HepG2 (cell line): Measurements from ENCODE around the gene COASY. TPM values are rescaled to one million over a fixed set of nuclear protein-coding genes. Genes with fewer than 3 reads are reported as not detected.

Source experiments
- ARID2 ChIP-seq: sonication (generic); formaldehyde crosslinking; IDR thresholded peaks from 2 replicates; pipeline ENCODE4 v1.8.1; 2022; ENCODE audit warnings: mild to moderate bottlenecking, missing genetic modification reagents, borderline replicate concordance
- DMAP1 ChIP-seq: IDR thresholded peaks from 2 replicates; pipeline ENCODE4 v1.6.1; 2016
- GABPA ChIP-seq, 2 experiments: IDR thresholded peaks; 2 replicates each; pipeline ENCODE4 v1.6.1; 2011 to 2016; ENCODE audit warnings: low read depth in 2 of 2, low read length in 1 of 2, missing biosample characterization in 1 of 2, missing genetic modification characterization in 1 of 2
- HCFC1 ChIP-seq: fragments of 150-350 bp; IDR thresholded peaks from 2 replicates; pipeline ENCODE4 v1.6.1; 2014; ENCODE audit warnings: low read depth, low read length
- IKZF4 ChIP-seq: sonication (generic); formaldehyde crosslinking; IDR thresholded peaks from 2 replicates; pipeline ENCODE4 v1.5.1; 2020; ENCODE audit warnings: borderline replicate concordance, mild to moderate bottlenecking, low read depth, missing genetic modification reagents; ENCODE audit errors: not compliant biosample characterization
- KLF6 ChIP-seq: IDR thresholded peaks from 2 replicates; pipeline ENCODE4 v1.8.0; 2016; ENCODE audit warnings: missing biosample characterization, missing genetic modification reagents
- MAF1 ChIP-seq: sonication (generic); formaldehyde crosslinking; IDR thresholded peaks from 2 replicates; pipeline ENCODE4 v1.5.0; 2020; ENCODE audit warnings: missing genetic modification reagents, borderline replicate concordance
- PRPF4 ChIP-seq: fragments of 200-400 bp; formaldehyde crosslinking; IDR thresholded peaks from 2 replicates; pipeline ENCODE4 v1.6.1; 2016; ENCODE audit warnings: low read length, low read depth; ENCODE audit not compliant: poor library complexity, severe bottlenecking
- RAD51 ChIP-seq: fragments of 450-650 bp; IDR thresholded peaks from 2 replicates; pipeline ENCODE4 v1.6.1; 2016; ENCODE audit warnings: borderline replicate concordance
- SMARCE1 ChIP-seq: fragments of 450-650 bp; IDR thresholded peaks from 2 replicates; pipeline ENCODE4 v1.6.1; 2017; ENCODE audit warnings: borderline replicate concordance
- SP4 ChIP-seq: sonication (generic); formaldehyde crosslinking; IDR thresholded peaks from 2 replicates; pipeline ENCODE4 v1.8.1; 2023; ENCODE audit warnings: mild to moderate bottlenecking, missing genetic modification reagents
- THYN1 ChIP-seq: sonication (generic); formaldehyde crosslinking; IDR thresholded peaks from 2 replicates; pipeline ENCODE4 v1.8.1; 2023; ENCODE audit warnings: low read depth, mild to moderate bottlenecking, moderate library complexity, missing genetic modification reagents, borderline replicate concordance
- ZFYVE20 ChIP-seq: sonication (generic); formaldehyde crosslinking; IDR thresholded peaks from 2 replicates; pipeline ENCODE4 v1.8.0; 2023; ENCODE audit warnings: low read depth, mild to moderate bottlenecking, moderate library complexity, missing genetic modification reagents, borderline replicate concordance
- ZNF329 ChIP-seq: sonication (generic); formaldehyde crosslinking; IDR thresholded peaks from 2 replicates; pipeline ENCODE4 v1.9.0; 2021; ENCODE audit warnings: low read depth, mild to moderate bottlenecking, missing genetic modification reagents
- ZNF562 ChIP-seq: sonication (generic); formaldehyde crosslinking; IDR thresholded peaks from 2 replicates; pipeline ENCODE4 v1.8.0; 2022; ENCODE audit warnings: missing genetic modification reagents, borderline replicate concordance
- polyA plus RNA-seq, 8 experiments: library from polyadenylated mRNA; depleted of rRNA in 3 of 8; stranded (reverse) in 7 of 8; unstranded in 1 of 8; fragments of >200 nt; fragmentation: Illumina TruSeq in 4 of 8; extraction: Trizol in 4 of 8; gene quantifications; 2 replicates each; pipeline versions ENCODE4 v1.2.1 to v1.2.3, GENCODE V29; 2011 to 2016; ENCODE audit warnings: low read depth in 4 of 8, missing spikeins in 1 of 8, mixed read lengths in 1 of 8; ENCODE audit not compliant: insufficient read depth in 1 of 8
- total RNA-seq, 5 experiments: library from RNA; depleted of rRNA; stranded (reverse); fragments of >200 nt; fragmentation: Illumina TruSeq; extraction: Trizol; gene quantifications; 2 replicates each; pipeline ENCODE4 v1.2.3, GENCODE V29; 2016; ENCODE audit warnings: low read depth in 1 of 5
- TF ChIP-seq, protein P1 (sequence below): sonication (generic); formaldehyde crosslinking; IDR thresholded peaks from 2 replicates; pipeline ENCODE4 v1.4.0; 2020; ENCODE audit warnings: missing genetic modification reagents
- TF ChIP-seq, protein P2 (sequence below): IDR thresholded peaks from 2 replicates; pipeline ENCODE4 v1.6.1; 2016
- TF ChIP-seq, protein P3 (sequence below): sonication (generic); formaldehyde crosslinking; IDR thresholded peaks from 2 replicates; pipeline ENCODE4 v1.4.0; 2020; ENCODE audit warnings: missing genetic modification reagents
- TF ChIP-seq, protein P4 (sequence below): sonication (generic); formaldehyde crosslinking; IDR thresholded peaks from 2 replicates; pipeline ENCODE4 v1.5.0; 2020; ENCODE audit warnings: missing genetic modification reagents

The COASY gene
- total and polyA plus RNA-seq, 2 of the 13 experiments (the other 11 are each of a cell fraction or from before 2014, with no cell fraction given): 90.7 to 125 TPM

DNA sequence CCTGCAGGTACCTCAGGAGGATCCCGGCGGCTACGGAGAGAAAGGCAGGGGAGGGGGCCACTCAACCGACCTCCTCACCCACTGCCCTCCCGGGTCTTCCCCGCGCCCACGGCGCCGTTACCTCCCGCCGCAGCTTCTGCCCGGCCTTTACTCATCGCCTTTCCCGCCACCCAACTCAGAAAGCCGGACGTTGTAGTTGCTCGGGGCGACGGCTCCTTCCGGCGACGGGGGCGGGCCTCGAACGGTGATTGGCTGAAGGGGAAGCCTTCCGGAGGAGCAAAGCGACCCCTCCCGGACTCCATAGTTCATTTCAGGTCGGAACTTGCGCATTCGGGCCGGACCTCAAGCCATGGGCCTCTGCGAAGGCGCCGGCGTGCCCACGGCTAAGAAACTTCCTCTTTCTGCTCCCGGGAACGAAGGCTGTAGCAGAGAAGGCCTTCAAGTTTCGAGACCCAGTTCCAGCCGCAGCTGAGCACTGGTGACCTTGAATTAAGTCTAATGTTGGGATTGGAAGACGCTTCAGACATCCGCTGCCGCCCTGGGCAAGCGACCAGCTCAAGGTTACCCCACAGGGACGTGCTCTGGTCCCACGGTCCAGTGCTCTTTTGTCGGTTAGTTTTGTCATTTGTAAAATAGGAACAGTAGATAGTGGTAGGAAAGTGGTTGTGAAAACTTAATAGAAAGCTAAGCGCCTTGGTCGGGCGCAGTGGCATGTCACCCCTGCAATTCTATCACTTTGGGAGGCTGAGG, 15.8 kb downstream of the COASY start, which contains the start of gene PSMC3IP (continued):
- TF ChIP-seq, protein P1, sequence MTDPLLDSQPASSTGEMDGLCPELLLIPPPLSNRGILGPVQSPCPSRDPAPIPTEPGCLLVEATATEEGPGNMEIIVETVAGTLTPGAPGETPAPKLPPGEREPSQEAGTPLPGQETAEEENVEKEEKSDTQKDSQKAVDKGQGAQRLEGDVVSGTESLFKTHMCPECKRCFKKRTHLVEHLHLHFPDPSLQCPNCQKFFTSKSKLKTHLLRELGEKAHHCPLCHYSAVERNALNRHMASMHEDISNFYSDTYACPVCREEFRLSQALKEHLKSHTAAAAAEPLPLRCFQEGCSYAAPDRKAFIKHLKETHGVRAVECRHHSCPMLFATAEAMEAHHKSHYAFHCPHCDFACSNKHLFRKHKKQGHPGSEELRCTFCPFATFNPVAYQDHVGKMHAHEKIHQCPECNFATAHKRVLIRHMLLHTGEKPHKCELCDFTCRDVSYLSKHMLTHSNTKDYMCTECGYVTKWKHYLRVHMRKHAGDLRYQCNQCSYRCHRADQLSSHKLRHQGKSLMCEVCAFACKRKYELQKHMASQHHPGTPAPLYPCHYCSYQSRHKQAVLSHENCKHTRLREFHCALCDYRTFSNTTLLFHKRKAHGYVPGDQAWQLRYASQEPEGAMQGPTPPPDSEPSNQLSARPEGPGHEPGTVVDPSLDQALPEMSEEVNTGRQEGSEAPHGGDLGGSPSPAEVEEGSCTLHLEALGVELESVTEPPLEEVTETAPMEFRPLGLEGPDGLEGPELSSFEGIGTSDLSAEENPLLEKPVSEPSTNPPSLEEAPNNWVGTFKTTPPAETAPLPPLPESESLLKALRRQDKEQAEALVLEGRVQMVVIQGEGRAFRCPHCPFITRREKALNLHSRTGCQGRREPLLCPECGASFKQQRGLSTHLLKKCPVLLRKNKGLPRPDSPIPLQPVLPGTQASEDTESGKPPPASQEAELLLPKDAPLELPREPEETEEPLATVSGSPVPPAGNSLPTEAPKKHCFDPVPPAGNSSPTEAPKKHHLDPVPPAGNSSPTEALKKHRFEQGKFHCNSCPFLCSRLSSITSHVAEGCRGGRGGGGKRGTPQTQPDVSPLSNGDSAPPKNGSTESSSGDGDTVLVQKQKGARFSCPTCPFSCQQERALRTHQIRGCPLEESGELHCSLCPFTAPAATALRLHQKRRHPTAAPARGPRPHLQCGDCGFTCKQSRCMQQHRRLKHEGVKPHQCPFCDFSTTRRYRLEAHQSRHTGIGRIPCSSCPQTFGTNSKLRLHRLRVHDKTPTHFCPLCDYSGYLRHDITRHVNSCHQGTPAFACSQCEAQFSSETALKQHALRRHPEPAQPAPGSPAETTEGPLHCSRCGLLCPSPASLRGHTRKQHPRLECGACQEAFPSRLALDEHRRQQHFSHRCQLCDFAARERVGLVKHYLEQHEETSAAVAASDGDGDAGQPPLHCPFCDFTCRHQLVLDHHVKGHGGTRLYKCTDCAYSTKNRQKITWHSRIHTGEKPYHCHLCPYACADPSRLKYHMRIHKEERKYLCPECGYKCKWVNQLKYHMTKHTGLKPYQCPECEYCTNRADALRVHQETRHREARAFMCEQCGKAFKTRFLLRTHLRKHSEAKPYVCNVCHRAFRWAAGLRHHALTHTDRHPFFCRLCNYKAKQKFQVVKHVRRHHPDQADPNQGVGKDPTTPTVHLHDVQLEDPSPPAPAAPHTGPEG (CRISPR knock-in tag): no peak
- peak; percentile 78 for TF ChIP-seq SP4 (CRISPR knock-in tag)
- no peak for TF ChIP-seq PRPF4
- 0 out of 2 replicates have a peak, but pooled peaks have one; percentile 60 for TF ChIP-seq THYN1 (CRISPR knock-in tag)
- TF ChIP-seq, protein P2, sequence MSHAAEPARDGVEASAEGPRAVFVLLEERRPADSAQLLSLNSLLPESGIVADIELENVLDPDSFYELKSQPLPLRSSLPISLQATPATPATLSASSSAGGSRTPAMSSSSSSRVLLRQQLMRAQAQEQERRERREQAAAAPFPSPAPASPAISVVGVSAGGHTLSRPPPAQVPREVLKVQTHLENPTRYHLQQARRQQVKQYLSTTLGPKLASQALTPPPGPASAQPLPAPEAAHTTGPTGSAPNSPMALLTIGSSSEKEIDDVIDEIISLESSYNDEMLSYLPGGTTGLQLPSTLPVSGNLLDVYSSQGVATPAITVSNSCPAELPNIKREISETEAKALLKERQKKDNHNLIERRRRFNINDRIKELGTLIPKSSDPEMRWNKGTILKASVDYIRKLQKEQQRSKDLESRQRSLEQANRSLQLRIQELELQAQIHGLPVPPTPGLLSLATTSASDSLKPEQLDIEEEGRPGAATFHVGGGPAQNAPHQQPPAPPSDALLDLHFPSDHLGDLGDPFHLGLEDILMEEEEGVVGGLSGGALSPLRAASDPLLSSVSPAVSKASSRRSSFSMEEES (CRISPR knock-in tag): peak; percentile 64; the same call in 1 of the 2 replicates
- no peak for TF ChIP-seq ZFYVE20 (CRISPR knock-in tag)
- peak; percentile 73 for TF ChIP-seq IKZF4 (CRISPR knock-in tag)
- TF ChIP-seq MAF1 (CRISPR knock-in tag): no peak
- TF ChIP-seq, protein P3, sequence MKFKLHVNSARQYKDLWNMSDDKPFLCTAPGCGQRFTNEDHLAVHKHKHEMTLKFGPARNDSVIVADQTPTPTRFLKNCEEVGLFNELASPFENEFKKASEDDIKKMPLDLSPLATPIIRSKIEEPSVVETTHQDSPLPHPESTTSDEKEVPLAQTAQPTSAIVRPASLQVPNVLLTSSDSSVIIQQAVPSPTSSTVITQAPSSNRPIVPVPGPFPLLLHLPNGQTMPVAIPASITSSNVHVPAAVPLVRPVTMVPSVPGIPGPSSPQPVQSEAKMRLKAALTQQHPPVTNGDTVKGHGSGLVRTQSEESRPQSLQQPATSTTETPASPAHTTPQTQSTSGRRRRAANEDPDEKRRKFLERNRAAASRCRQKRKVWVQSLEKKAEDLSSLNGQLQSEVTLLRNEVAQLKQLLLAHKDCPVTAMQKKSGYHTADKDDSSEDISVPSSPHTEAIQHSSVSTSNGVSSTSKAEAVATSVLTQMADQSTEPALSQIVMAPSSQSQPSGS (CRISPR knock-in tag): peak; percentile 62
- no peak for TF ChIP-seq SMARCE1
- TF ChIP-seq, protein P4, sequence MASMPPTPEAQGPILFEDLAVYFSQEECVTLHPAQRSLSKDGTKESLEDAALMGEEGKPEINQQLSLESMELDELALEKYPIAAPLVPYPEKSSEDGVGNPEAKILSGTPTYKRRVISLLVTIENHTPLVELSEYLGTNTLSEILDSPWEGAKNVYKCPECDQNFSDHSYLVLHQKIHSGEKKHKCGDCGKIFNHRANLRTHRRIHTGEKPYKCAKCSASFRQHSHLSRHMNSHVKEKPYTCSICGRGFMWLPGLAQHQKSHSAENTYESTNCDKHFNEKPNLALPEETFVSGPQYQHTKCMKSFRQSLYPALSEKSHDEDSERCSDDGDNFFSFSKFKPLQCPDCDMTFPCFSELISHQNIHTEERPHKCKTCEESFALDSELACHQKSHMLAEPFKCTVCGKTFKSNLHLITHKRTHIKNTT (CRISPR knock-in tag): no peak
- no peak for TF ChIP-seq ZNF329
- peak; percentile 89; the same call in 1 of the 2 replicates for TF ChIP-seq DMAP1 (CRISPR knock-in tag)
- peak; percentile 96 for TF ChIP-seq GABPA (IDR thresholded peaks at IDR 0.05; ENCODE audit: low read depth, low read length)
- TF ChIP-seq GABPA (CRISPR knock-in tag; IDR thresholded peaks at IDR 0.05; ENCODE audit: low read depth): peak; percentile 97
- peak; percentile 98 for TF ChIP-seq ARID2 (CRISPR knock-in tag)
- peak; percentile 93 for TF ChIP-seq KLF6 (CRISPR knock-in tag)
- no peak for TF ChIP-seq RAD51
- peak; percentile 56; the same call in 1 of the 2 replicates for TF ChIP-seq HCFC1
- no peak for TF ChIP-seq ZNF562 (CRISPR knock-in tag)
